ENCODE results near the gene TAC3. TPM values are rescaled to one million over a fixed set of nuclear protein-coding genes. Genes with fewer than 3 reads are reported as not detected.

The TAC3 gene
- total RNA-seq, 4 donors from 2014 or later = not detected

GRCh38 chr12:57006809-57007475, 9.4 kb downstream of the TAC3 start:
- Histone ChIP-seq H3K27ac (peak overlapping the region; percentile 14 to 59 (median 45)), H3K36me3 (peaks cover 0 to 26% of the 10 kb centered on the region in 2 donors), H3K4me1 (peaks cover 11 to 12% of the 10 kb centered on the region in 2 donors), H3K4me3 (peak overlapping the region; percentile 42 to 97 (median 52)), H3K9me3 (no peaks in the 10 kb centered on the region), H3K27me3 (no peaks in the 10 kb centered on the region)
- DNase-seq (no peak), ATAC-seq (peak; percentile 3 to 6)
- in situ Hi-C loops (cut with MboI; ENCODE audit: low sequenced_read_pairs in 4 of 4) = no loop called here
- TF ChIP-seq POLR2A (IDR thresholded peaks at IDR 0.05) = no peak
- TF ChIP-seq CTCF (IDR thresholded peaks at IDR 0.05 in 4 of 5, conservative IDR thresholded peaks at IDR 0.05 in 1 of 5) = no peak
- intact Hi-C loops (cut with DNase I; ENCODE audit: low total_unique reads) = loop anchor here (5.0 kb wide), 2 partner anchors 105 to 255 kb away; partner anchors contain the start of genes PRIM1 and STAT6

- ATAC-seq (peak; percentile 91 to 92), DNase-seq (peak in 1 of 2 donors; percentile 35)
- Histone ChIP-seq H3K27me3 (no peaks in the 10 kb centered on the region), H3K4me1 (peaks cover 14 to 15% of the 10 kb centered on the region in 2 donors), H3K27ac (peak within 1 kb of the TSS; percentile 76 to 81 (median 78)), H3K4me3 (peak within 1 kb of the TSS; percentile 76 to 97 (median 93)), H3K9me3 (no peaks in the 10 kb centered on the region), H3K36me3 (peaks cover 0 to 29% of the 10 kb centered on the region in 2 donors)
- TF ChIP-seq POLR2A (IDR thresholded peaks at IDR 0.05) (peak in 1 of 2 donors; percentile 15), CTCF (IDR thresholded peaks at IDR 0.05 in 4 of 5, conservative IDR thresholded peaks at IDR 0.05 in 1 of 5) (peak; percentile 21 to 68 (median 34))
- in situ Hi-C loops (cut with MboI; ENCODE audit: low sequenced_read_pairs in 4 of 4) (no loop called here), intact Hi-C loops (cut with DNase I; ENCODE audit: low total_unique reads) (loop anchor here (5.0 kb wide), 2 partner anchors 106 to 254 kb away; partner anchors contain the start of genes PRIM1 and STAT6)
These were observed 10.1 kb downstream of the TAC3 start, which contains the start of gene ZBTB39 for GRCh38 chr12:57005980-57006808. Gene ZBTB39 (minus strand): TSS chr12:57006546. CDS start chr12:57004917, 1,629 bp downstream.

DNA sequence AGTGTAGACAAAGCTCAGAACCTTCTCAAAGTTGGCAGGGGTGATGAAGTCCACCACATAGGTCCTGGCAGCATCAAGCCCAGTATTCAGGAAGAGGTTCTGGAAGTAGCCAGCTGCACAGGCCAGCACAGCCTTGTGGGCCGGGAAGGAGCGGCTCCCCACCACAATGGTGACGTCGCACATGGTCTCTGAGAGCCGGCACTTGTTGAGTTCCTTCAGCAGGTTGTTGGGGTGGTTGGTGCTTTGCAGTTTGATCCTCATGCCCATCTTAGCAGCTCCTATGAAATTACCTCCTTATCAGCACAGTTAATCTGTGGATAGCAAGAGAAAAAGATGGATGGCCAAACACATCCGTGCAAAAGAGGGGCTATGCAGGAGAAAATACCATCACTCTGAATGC, 11.7 kb downstream of the TAC3 start:
- TF ChIP-seq POLR2A (IDR thresholded peaks at IDR 0.05) (no peak), CTCF (IDR thresholded peaks at IDR 0.05 in 4 of 5, conservative IDR thresholded peaks at IDR 0.05 in 1 of 5) (no peak)
- DNase-seq (no peak), ATAC-seq (no peak)
- Histone ChIP-seq H3K36me3 (peaks cover 0 to 29% of the 10 kb centered on the region in 2 donors), H3K27ac (no peak overlapping the region), H3K27me3 (no peaks in the 10 kb centered on the region), H3K4me1 (peaks cover 15 to 16% of the 10 kb centered on the region in 2 donors), H3K9me3 (no peaks in the 10 kb centered on the region), H3K4me3 (no peak overlapping the region)
- intact Hi-C loops (cut with DNase I; ENCODE audit: low total_unique reads) = loop anchor here (5.0 kb wide), 2 partner anchors 108 to 252 kb away; partner anchors contain the start of genes PRIM1 and STAT6
- in situ Hi-C loops (cut with MboI; ENCODE audit: low sequenced_read_pairs in 4 of 4) = no loop called here

DNA sequence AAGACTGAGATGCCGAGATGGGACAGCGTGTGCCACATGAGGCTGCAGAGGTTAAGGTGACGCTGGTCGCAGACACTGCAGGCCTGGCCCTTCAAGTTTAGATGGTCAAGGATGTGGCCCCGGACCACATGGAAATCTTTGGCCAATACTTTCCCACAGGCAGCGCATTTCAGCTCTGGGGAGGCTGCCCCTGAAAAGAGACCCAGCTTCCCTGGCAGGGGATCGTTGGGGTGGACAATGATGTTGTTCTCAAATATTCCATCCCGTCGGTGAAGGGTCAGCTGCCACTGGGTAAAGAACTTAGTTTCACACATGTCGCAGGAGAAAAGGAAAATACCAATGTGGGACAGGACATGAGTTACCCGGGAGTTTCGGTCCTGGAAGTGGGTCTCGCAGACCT, 12.9 kb downstream of the TAC3 start:
- no peak overlapping the region for H3K4me3 ChIP-seq
- no peak for ATAC-seq
- in situ Hi-C loops (cut with MboI; ENCODE audit: low sequenced_read_pairs in 4 of 4) = no loop called here
- no peak overlapping the region for H3K27ac ChIP-seq
- H3K36me3 ChIP-seq = peaks cover 0 to 35% of the 10 kb centered on the region in 2 donors
- no peak for DNase-seq
- TF ChIP-seq POLR2A (IDR thresholded peaks at IDR 0.05) (no peak), CTCF (IDR thresholded peaks at IDR 0.05 in 4 of 5, conservative IDR thresholded peaks at IDR 0.05 in 1 of 5) (no peak)
- no peaks in the 10 kb centered on the region for H3K9me3 ChIP-seq
- no peaks in the 10 kb centered on the region for H3K27me3 ChIP-seq
- H3K4me1 ChIP-seq = peaks cover 15 to 16% of the 10 kb centered on the region in 2 donors
- intact Hi-C loops (cut with DNase I; ENCODE audit: low total_unique reads) = no loop called here

Data from gastrocnemius medialis (tissue), 4 donors.